Panc1 (cell line): Measurements from ENCODE around the gene COL1A1. TPM values are rescaled to one million over a fixed set of nuclear protein-coding genes. Genes with fewer than 3 reads are reported as not detected.
A peak's percentile ranks its signal among the peaks of the same experiment; 100 is the strongest.

Experiments
- ATAC-seq: fragments of 200-7000 bp; cut with Tn5 transposase; 2 replicates; pipeline ENCODE4 v1.9.1; 2020; ENCODE audit warnings: mild to moderate bottlenecking, moderate library complexity
- BruUV-seq: library from RNA; stranded (reverse); fragments of 400-500 nt; replicated peaks from 2 replicates; lab custom pipeline; 2021; lab: Mats Ljungman, UMichigan
- CTCF ChIA-PET: fragments of 300-600 bp; sonication (Branson Sonifier 250); formaldehyde crosslinking; loops from one replicate; lab custom pipeline; 2022; ENCODE audit warnings: antibody characterized with exemption; lab: Charles Lee
- POLR2A ChIA-PET: fragments of 300-600 bp; sonication (Branson Sonifier 250); formaldehyde crosslinking; loops from one replicate; lab custom pipeline; 2022; ENCODE audit warnings: antibody characterized with exemption; lab: Charles Lee
- DNase-seq: peaks from one replicate; pipeline ENCODE4 v3.0.0-alpha.2; 2010; ENCODE audit warnings: low read depth, low spot score
- H3K27ac ChIP-seq: 2 replicates; pipeline ENCODE4 v1.5.1; 2011; ENCODE audit warnings: mild to moderate bottlenecking, low read length, inconsistent platforms
- H3K27me3 ChIP-seq: fragments of 200-500 bp; sonication (Bioruptor generic); 2 replicates; pipeline ENCODE4 v1.6.0; 2014; ENCODE audit warnings: low read length, inconsistent platforms; ENCODE audit not compliant: control insufficient read depth, insufficient read depth
- H3K36me3 ChIP-seq: fragments of 200-500 bp; sonication (Bioruptor generic); 2 replicates; pipeline ENCODE4 v1.5.1; 2014; ENCODE audit warnings: inconsistent platforms, mild to moderate bottlenecking, low read length, moderate library complexity; ENCODE audit not compliant: control insufficient read depth, insufficient read depth
- H3K4me1 ChIP-seq: 2 replicates; pipeline ENCODE4 v1.5.1; 2011; ENCODE audit warnings: inconsistent platforms, mild to moderate bottlenecking, low read length, moderate library complexity; ENCODE audit not compliant: control insufficient read depth, insufficient read depth
- H3K4me3 ChIP-seq, 2 experiments: 2 replicates each; pipeline ENCODE4 v1.5.1; 2011 to 2012; ENCODE audit warnings: low read depth in 2 of 2, low read length in 2 of 2, mild to moderate bottlenecking in 2 of 2, inconsistent platforms in 1 of 2, moderate library complexity in 1 of 2
- H3K9me3 ChIP-seq: fragments of 200-500 bp; sonication (Bioruptor generic); 2 replicates; pipeline ENCODE4 v1.5.1; 2014; ENCODE audit warnings: low read depth, mild to moderate bottlenecking, inconsistent platforms, low read length, moderate library complexity; ENCODE audit not compliant: control insufficient read depth, insufficient read depth
- POLR2AphosphoS5 ChIP-seq: IDR thresholded peaks from 2 replicates; pipeline ENCODE4 v1.6.1; 2012; ENCODE audit warnings: mild to moderate bottlenecking, low read depth, low read length, moderate library complexity
- SIN3A ChIP-seq: IDR thresholded peaks from 2 replicates; pipeline ENCODE4 v1.6.1; 2012; ENCODE audit warnings: low read depth, mild to moderate bottlenecking, low read length, moderate library complexity, borderline replicate concordance; ENCODE audit not compliant: insufficient read depth
- TCF7L2 ChIP-seq: IDR thresholded peaks from 2 replicates; pipeline ENCODE4 v1.6.1; 2011; ENCODE audit warnings: mild to moderate bottlenecking, low read depth, low read length, inconsistent platforms
- in situ Hi-C: cut with HindIII; loops from 2 replicates; pipeline ENCODE4 v1.10.0; 2016; ENCODE audit warnings: low sequenced_read_pairs, low pct_unique_long_range_greater_than_20kb
- intact Hi-C: fragments of 100-400 bp; cut with micrococcal nuclease; formaldehyde crosslinking; loops from one replicate; pipeline ENCODE4 v1.10.0; 2022; ENCODE audit not compliant: unreplicated experiment
- total RNA-seq: library from RNA; stranded (reverse); gene quantifications from one replicate; pipeline ENCODE4 v1.2.1, GENCODE V29; 2021; ENCODE audit not compliant: unreplicated experiment
- TF ChIP-seq, protein P1 (sequence below), 2 experiments: IDR thresholded peaks; 2 replicates each; pipeline ENCODE4 v1.6.1; 2011 to 2012; ENCODE audit warnings: low read depth in 2 of 2, control low read depth in 1 of 2, low read length in 1 of 2, mild to moderate bottlenecking in 1 of 2, moderate library complexity in 1 of 2; ENCODE audit not compliant: insufficient read depth in 1 of 2
- TF ChIP-seq, protein P2 (sequence below): fragments of 450-650 bp; IDR thresholded peaks from 2 replicates; pipeline ENCODE4 v1.5.1; 2017; ENCODE audit warnings: mild to moderate bottlenecking

COL1A1 gene
- total RNA-seq, 1 experiment from 2014 or later = 52.7 TPM

DNA sequence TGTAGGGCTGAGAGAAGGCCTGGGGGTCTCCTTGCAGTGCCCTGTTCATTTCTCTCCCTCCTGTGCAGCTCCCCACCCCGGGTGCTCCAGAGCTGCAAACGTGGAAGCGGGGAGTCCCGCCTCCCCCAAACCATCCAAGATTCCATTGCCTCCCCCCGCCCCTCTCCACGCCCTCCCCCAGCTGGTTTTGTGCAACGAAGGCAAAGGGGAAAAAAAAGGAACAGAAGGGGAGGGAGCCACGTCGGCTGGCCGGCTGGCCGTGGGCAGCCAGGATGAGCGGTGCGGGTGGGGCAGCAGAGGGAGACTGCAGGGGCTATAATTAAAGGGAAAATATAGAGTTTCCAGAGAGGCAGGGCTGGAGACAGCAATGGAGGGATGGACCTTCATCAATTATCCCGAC, 1.7 kb upstream of the COL1A1 start:
- TF ChIP-seq, protein P1, sequence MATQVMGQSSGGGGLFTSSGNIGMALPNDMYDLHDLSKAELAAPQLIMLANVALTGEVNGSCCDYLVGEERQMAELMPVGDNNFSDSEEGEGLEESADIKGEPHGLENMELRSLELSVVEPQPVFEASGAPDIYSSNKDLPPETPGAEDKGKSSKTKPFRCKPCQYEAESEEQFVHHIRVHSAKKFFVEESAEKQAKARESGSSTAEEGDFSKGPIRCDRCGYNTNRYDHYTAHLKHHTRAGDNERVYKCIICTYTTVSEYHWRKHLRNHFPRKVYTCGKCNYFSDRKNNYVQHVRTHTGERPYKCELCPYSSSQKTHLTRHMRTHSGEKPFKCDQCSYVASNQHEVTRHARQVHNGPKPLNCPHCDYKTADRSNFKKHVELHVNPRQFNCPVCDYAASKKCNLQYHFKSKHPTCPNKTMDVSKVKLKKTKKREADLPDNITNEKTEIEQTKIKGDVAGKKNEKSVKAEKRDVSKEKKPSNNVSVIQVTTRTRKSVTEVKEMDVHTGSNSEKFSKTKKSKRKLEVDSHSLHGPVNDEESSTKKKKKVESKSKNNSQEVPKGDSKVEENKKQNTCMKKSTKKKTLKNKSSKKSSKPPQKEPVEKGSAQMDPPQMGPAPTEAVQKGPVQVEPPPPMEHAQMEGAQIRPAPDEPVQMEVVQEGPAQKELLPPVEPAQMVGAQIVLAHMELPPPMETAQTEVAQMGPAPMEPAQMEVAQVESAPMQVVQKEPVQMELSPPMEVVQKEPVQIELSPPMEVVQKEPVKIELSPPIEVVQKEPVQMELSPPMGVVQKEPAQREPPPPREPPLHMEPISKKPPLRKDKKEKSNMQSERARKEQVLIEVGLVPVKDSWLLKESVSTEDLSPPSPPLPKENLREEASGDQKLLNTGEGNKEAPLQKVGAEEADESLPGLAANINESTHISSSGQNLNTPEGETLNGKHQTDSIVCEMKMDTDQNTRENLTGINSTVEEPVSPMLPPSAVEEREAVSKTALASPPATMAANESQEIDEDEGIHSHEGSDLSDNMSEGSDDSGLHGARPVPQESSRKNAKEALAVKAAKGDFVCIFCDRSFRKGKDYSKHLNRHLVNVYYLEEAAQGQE (IDR thresholded peaks at IDR 0.05; ENCODE audit: insufficient read depth in 1 of 2, low read depth in 2 of 2, low read length in 1 of 2) = no peak
- TF ChIP-seq POLR2AphosphoS5 (no peak), SIN3A (no peak), TCF7L2 (no peak)
- TF ChIP-seq, protein P2, sequence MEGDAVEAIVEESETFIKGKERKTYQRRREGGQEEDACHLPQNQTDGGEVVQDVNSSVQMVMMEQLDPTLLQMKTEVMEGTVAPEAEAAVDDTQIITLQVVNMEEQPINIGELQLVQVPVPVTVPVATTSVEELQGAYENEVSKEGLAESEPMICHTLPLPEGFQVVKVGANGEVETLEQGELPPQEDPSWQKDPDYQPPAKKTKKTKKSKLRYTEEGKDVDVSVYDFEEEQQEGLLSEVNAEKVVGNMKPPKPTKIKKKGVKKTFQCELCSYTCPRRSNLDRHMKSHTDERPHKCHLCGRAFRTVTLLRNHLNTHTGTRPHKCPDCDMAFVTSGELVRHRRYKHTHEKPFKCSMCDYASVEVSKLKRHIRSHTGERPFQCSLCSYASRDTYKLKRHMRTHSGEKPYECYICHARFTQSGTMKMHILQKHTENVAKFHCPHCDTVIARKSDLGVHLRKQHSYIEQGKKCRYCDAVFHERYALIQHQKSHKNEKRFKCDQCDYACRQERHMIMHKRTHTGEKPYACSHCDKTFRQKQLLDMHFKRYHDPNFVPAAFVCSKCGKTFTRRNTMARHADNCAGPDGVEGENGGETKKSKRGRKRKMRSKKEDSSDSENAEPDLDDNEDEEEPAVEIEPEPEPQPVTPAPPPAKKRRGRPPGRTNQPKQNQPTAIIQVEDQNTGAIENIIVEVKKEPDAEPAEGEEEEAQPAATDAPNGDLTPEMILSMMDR = no peak
- peaks cover 6% of the 10 kb centered on the region; the same call in 1 of the 2 replicates for H3K27me3 ChIP-seq
- no TSS peak for BruUV-seq
- intact Hi-C loops = no loop called here
- no peak for DNase-seq
- no peak for ATAC-seq
- ChIA-PET POLR2A (no interaction called here), CTCF (no interaction called here)
- in situ Hi-C loops = loop anchor here (10.0 kb wide), 1 partner anchor 52 kb away; no protein-coding TSS in a partner anchor
- H3K9me3 ChIP-seq = no peaks in the 10 kb centered on the region
- no peak overlapping the region for H3K4me3 ChIP-seq
- H3K27ac ChIP-seq = no peak overlapping the region
- peaks cover 11% of the 10 kb centered on the region for H3K4me1 ChIP-seq
- H3K36me3 ChIP-seq = no peaks in the 10 kb centered on the region

DNA sequence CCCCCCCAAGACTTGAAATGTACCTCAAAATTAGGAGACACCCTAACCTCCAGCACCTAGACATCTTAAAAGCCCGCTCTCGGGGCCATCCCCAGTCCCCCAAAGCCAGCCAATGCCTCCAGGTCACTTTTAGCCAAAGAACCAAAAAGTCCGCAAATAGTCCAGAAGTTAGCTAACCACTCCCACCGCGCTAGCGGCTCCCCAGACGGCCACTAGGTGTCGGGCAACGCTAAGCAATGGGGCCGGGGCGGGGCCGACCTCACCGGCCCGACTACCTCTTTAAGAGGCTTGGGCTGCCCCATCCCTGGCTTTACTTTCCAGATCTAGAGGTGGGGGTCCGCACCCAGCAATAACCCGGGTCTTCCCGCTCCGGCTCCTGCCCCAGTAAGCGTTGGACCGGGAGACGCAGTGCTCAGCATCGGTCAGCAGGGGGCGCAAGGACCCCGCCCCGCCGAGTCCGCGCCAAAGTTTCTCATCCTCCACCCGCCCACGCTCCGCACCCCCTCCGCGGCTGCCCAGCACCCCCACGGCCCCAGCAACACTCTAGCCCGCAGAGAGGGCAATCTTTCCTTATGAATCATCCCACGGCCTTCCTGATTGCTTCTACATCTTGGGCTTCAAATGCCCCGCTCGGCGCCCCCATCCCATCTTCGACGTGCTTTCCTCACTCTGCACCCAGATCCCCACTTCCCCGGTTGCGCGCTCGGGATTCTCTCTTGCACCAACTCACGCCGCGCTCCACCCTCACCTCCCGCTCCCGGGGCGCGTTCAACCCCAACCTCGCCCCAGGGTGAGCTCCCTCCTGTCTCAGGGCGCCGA, 765 bp downstream of the COL1A1 start:
- peak; percentile 88 for ATAC-seq
- Histone ChIP-seq H3K4me1 (peaks cover 11% of the 10 kb centered on the region), H3K4me3 (peak overlapping the region; percentile 54 to 75), H3K9me3 (no peaks in the 10 kb centered on the region), H3K27me3 (peaks cover 6% of the 10 kb centered on the region; the same call in 1 of the 2 replicates), H3K36me3 (no peaks in the 10 kb centered on the region), H3K27ac (peak overlapping the region; percentile 71; the same call in 1 of the 2 replicates)
- in situ Hi-C loops (loop anchor here (10.0 kb wide), 1 partner anchor 54 kb away; no protein-coding TSS in a partner anchor), intact Hi-C loops (loop anchor here (1.0 kb wide), 2 partner anchors 73 to 97 kb away; no protein-coding TSS in a partner anchor)
- peak; percentile 55 for DNase-seq
- BruUV-seq = no TSS peak
- TF ChIP-seq TCF7L2 = no peak
- TF ChIP-seq, protein P2 = peak; percentile 100
- ChIA-PET CTCF (interaction anchor here (0.5 to 3.2 kb wide), 36 partner anchors 9 to 350 kb away, joined by 3 to 47 read pairs (median 7); partner anchors contain the start of gene TMEM92), POLR2A (interaction anchor here (0.5 kb wide), 1 partner anchor 97 kb away, joined by 3 read pairs; no protein-coding TSS in a partner anchor)
